ENCODE results near the gene PITRM1.

Gene PITRM1

GRCh38 chr10:3196958-3197347, 24.4 kb upstream of the PITRM1 start:
- Histone ChIP-seq H3K9ac (ENCODE audit: low read length) (peak overlapping the region; percentile 70), H4K8ac (ENCODE audit: low read length) (peak overlapping the region; percentile 16), H4K91ac (ENCODE audit: low read length) (peak overlapping the region; percentile 8), H2AFZ (ENCODE audit: low read depth, low read length) (no peak overlapping the region), H2BK12ac (ENCODE audit: low read length in 2 of 2) (peak overlapping the region; percentile 7 to 51), H3K4me1 (ENCODE audit: control insufficient read depth, insufficient read depth, low read depth, low read length) (peaks cover 23% of the 10 kb centered on the region), H2BK120ac (ENCODE audit: low read depth, low read length) (peak overlapping the region; percentile 76), H3K4me3 (ENCODE audit: insufficient read depth in 1 of 2, low read depth in 1 of 2, low read length in 2 of 2) (peak overlapping the region in 1 of 2 experiments; percentile 73), H3K14ac (ENCODE audit: low read length in 2 of 2) (no peak overlapping the region), H3K27ac (ENCODE audit: low read length, poor library complexity, severe bottlenecking) (peak overlapping the region; percentile 77), H2BK15ac (ENCODE audit: low read depth, poor library complexity, severe bottlenecking) (peak overlapping the region; percentile 64), H3K4ac (ENCODE audit: low read depth in 1 of 2, low read length in 2 of 2) (peak overlapping the region in 1 of 2 experiments; percentile 20), H3K36me3 (ENCODE audit: control insufficient read depth in 1 of 2, insufficient read depth in 2 of 2, low read depth in 1 of 2, low read length in 2 of 2) (peaks cover 0 to 2% of the 10 kb centered on the region in 2 experiments), H3K27me3 (ENCODE audit: control insufficient read depth in 1 of 2, insufficient read depth in 1 of 2, low read length in 2 of 2) (peaks cover 6 to 31% of the 10 kb centered on the region in 2 experiments), H3K4me2 (ENCODE audit: low read length, poor library complexity, severe bottlenecking) (peak overlapping the region; percentile 20), H2AK5ac (ENCODE audit: low read length, severe bottlenecking) (peak overlapping the region; percentile 57), H3K23ac (ENCODE audit: low read length in 2 of 2) (no peak overlapping the region), H2BK5ac (ENCODE audit: low read depth, low read length, poor library complexity, severe bottlenecking) (peak overlapping the region; percentile 71), H3K18ac (ENCODE audit: low read depth in 1 of 2, low read length in 2 of 2) (peak overlapping the region; percentile 53 to 76), H3K9me3 (ENCODE audit: control insufficient read depth, low read length) (no peaks in the 10 kb centered on the region), H3K79me1 (replicated peaks; ENCODE audit: low read length, poor library complexity, severe bottlenecking) (no peaks in the 10 kb centered on the region)
- 64% methylated on average over 12 of the region's 12 CpGs for WGBS
- no peak for DNase-seq

GRCh38 chr10:3196482-3196881, 23.9 kb upstream of the PITRM1 start:
- Histone ChIP-seq H3K79me1 (replicated peaks; ENCODE audit: low read length, poor library complexity, severe bottlenecking) (no peaks in the 10 kb centered on the region), H2BK12ac (ENCODE audit: low read length in 2 of 2) (peak overlapping the region; percentile 7 to 61), H3K4me2 (ENCODE audit: low read length, poor library complexity, severe bottlenecking) (peak overlapping the region; percentile 24), H3K4me3 (ENCODE audit: insufficient read depth in 1 of 2, low read depth in 1 of 2, low read length in 2 of 2) (peak overlapping the region in 1 of 2 experiments; percentile 73), H3K27me3 (ENCODE audit: control insufficient read depth in 1 of 2, insufficient read depth in 1 of 2, low read length in 2 of 2) (peaks cover 6 to 27% of the 10 kb centered on the region in 2 experiments), H3K4me1 (ENCODE audit: control insufficient read depth, insufficient read depth, low read depth, low read length) (peaks cover 23% of the 10 kb centered on the region), H3K23ac (ENCODE audit: low read length in 2 of 2) (no peak overlapping the region), H3K4ac (ENCODE audit: low read depth in 1 of 2, low read length in 2 of 2) (peak overlapping the region in 1 of 2 experiments; percentile 20), H3K27ac (ENCODE audit: low read length, poor library complexity, severe bottlenecking) (peak overlapping the region; percentile 77), H2BK15ac (ENCODE audit: low read depth, poor library complexity, severe bottlenecking) (peak overlapping the region; percentile 29), H3K14ac (ENCODE audit: low read length in 2 of 2) (no peak overlapping the region), H2AFZ (ENCODE audit: low read depth, low read length) (no peak overlapping the region), H4K91ac (ENCODE audit: low read length) (no peak overlapping the region), H3K9me3 (ENCODE audit: control insufficient read depth, low read length) (no peaks in the 10 kb centered on the region), H3K36me3 (ENCODE audit: control insufficient read depth in 1 of 2, insufficient read depth in 2 of 2, low read depth in 1 of 2, low read length in 2 of 2) (peaks cover 0 to 2% of the 10 kb centered on the region in 2 experiments), H3K9ac (ENCODE audit: low read length) (peak overlapping the region; percentile 70), H2AK5ac (ENCODE audit: low read length, severe bottlenecking) (peak overlapping the region; percentile 57), H2BK120ac (ENCODE audit: low read depth, low read length) (no peak overlapping the region), H2BK5ac (ENCODE audit: low read depth, low read length, poor library complexity, severe bottlenecking) (no peak overlapping the region), H4K8ac (ENCODE audit: low read length) (no peak overlapping the region), H3K18ac (ENCODE audit: low read depth in 1 of 2, low read length in 2 of 2) (peak overlapping the region in 1 of 2 experiments; percentile 76)
- no peak for DNase-seq
- WGBS = 91% methylated on average over 10 of the region's 10 CpGs

- 92% methylated on average over 9 of the region's 9 CpGs for WGBS
- Histone ChIP-seq H3K9me3 (ENCODE audit: control insufficient read depth, low read length) (no peaks in the 10 kb centered on the region), H3K27ac (ENCODE audit: low read length, poor library complexity, severe bottlenecking) (no peak overlapping the region), H4K8ac (ENCODE audit: low read length) (no peak overlapping the region), H2BK5ac (ENCODE audit: low read depth, low read length, poor library complexity, severe bottlenecking) (no peak overlapping the region), H3K4me3 (ENCODE audit: insufficient read depth in 1 of 2, low read depth in 1 of 2, low read length in 2 of 2) (no peak overlapping the region), H3K27me3 (ENCODE audit: control insufficient read depth in 1 of 2, insufficient read depth in 1 of 2, low read length in 2 of 2) (peaks cover 6 to 21% of the 10 kb centered on the region in 2 experiments), H3K4me2 (ENCODE audit: low read length, poor library complexity, severe bottlenecking) (no peak overlapping the region), H3K4me1 (ENCODE audit: control insufficient read depth, insufficient read depth, low read depth, low read length) (peaks cover 23% of the 10 kb centered on the region), H2BK12ac (ENCODE audit: low read length in 2 of 2) (peak overlapping the region; percentile 29 to 81), H2BK15ac (ENCODE audit: low read depth, poor library complexity, severe bottlenecking) (peak overlapping the region; percentile 44), H2BK120ac (ENCODE audit: low read depth, low read length) (no peak overlapping the region), H3K14ac (ENCODE audit: low read length in 2 of 2) (no peak overlapping the region), H2AFZ (ENCODE audit: low read depth, low read length) (no peak overlapping the region), H3K36me3 (ENCODE audit: control insufficient read depth in 1 of 2, insufficient read depth in 2 of 2, low read depth in 1 of 2, low read length in 2 of 2) (peaks cover 0 to 2% of the 10 kb centered on the region in 2 experiments), H3K18ac (ENCODE audit: low read depth in 1 of 2, low read length in 2 of 2) (no peak overlapping the region), H3K23ac (ENCODE audit: low read length in 2 of 2) (no peak overlapping the region), H3K4ac (ENCODE audit: low read depth in 1 of 2, low read length in 2 of 2) (peak overlapping the region in 1 of 2 experiments; percentile 64), H4K91ac (ENCODE audit: low read length) (peak overlapping the region; percentile 46), H3K79me1 (replicated peaks; ENCODE audit: low read length, poor library complexity, severe bottlenecking) (no peaks in the 10 kb centered on the region), H3K9ac (ENCODE audit: low read length) (no peak overlapping the region), H2AK5ac (ENCODE audit: low read length, severe bottlenecking) (peak overlapping the region; percentile 89)
- no peak for DNase-seq
Observed at GRCh38 chr10:3195726-3196125, 23.1 kb upstream of the PITRM1 start.

GRCh38 chr10:3195286-3195685, 22.7 kb upstream of the PITRM1 start:
- no peak for DNase-seq
- Histone ChIP-seq H2BK15ac (ENCODE audit: low read depth, poor library complexity, severe bottlenecking) (no peak overlapping the region), H3K4ac (ENCODE audit: low read depth in 1 of 2, low read length in 2 of 2) (no peak overlapping the region), H3K36me3 (ENCODE audit: control insufficient read depth in 1 of 2, insufficient read depth in 2 of 2, low read depth in 1 of 2, low read length in 2 of 2) (peaks cover 0 to 2% of the 10 kb centered on the region in 2 experiments), H3K14ac (ENCODE audit: low read length in 2 of 2) (no peak overlapping the region), H3K27me3 (ENCODE audit: control insufficient read depth in 1 of 2, insufficient read depth in 1 of 2, low read length in 2 of 2) (peaks cover 6 to 16% of the 10 kb centered on the region in 2 experiments), H3K79me1 (replicated peaks; ENCODE audit: low read length, poor library complexity, severe bottlenecking) (no peaks in the 10 kb centered on the region), H4K8ac (ENCODE audit: low read length) (no peak overlapping the region), H4K91ac (ENCODE audit: low read length) (no peak overlapping the region), H2BK12ac (ENCODE audit: low read length in 2 of 2) (peak overlapping the region in 1 of 2 experiments; percentile 45), H3K18ac (ENCODE audit: low read depth in 1 of 2, low read length in 2 of 2) (no peak overlapping the region), H2BK5ac (ENCODE audit: low read depth, low read length, poor library complexity, severe bottlenecking) (no peak overlapping the region), H2AFZ (ENCODE audit: low read depth, low read length) (no peak overlapping the region), H3K9me3 (ENCODE audit: control insufficient read depth, low read length) (no peaks in the 10 kb centered on the region), H3K23ac (ENCODE audit: low read length in 2 of 2) (no peak overlapping the region), H3K27ac (ENCODE audit: low read length, poor library complexity, severe bottlenecking) (no peak overlapping the region), H3K9ac (ENCODE audit: low read length) (no peak overlapping the region), H3K4me3 (ENCODE audit: insufficient read depth in 1 of 2, low read depth in 1 of 2, low read length in 2 of 2) (no peak overlapping the region), H2BK120ac (ENCODE audit: low read depth, low read length) (no peak overlapping the region), H3K4me1 (ENCODE audit: control insufficient read depth, insufficient read depth, low read depth, low read length) (peaks cover 23% of the 10 kb centered on the region), H2AK5ac (ENCODE audit: low read length, severe bottlenecking) (peak overlapping the region; percentile 89), H3K4me2 (ENCODE audit: low read length, poor library complexity, severe bottlenecking) (no peak overlapping the region)
- 96% methylated on average over 11 of the region's 11 CpGs for WGBS
